ENCODE data around the gene RASD1.

GRCh38 chr17:17485420-17485819 lies 10.8 kb downstream of the RASD1 start:
- TF ChIP-seq, protein P1, sequence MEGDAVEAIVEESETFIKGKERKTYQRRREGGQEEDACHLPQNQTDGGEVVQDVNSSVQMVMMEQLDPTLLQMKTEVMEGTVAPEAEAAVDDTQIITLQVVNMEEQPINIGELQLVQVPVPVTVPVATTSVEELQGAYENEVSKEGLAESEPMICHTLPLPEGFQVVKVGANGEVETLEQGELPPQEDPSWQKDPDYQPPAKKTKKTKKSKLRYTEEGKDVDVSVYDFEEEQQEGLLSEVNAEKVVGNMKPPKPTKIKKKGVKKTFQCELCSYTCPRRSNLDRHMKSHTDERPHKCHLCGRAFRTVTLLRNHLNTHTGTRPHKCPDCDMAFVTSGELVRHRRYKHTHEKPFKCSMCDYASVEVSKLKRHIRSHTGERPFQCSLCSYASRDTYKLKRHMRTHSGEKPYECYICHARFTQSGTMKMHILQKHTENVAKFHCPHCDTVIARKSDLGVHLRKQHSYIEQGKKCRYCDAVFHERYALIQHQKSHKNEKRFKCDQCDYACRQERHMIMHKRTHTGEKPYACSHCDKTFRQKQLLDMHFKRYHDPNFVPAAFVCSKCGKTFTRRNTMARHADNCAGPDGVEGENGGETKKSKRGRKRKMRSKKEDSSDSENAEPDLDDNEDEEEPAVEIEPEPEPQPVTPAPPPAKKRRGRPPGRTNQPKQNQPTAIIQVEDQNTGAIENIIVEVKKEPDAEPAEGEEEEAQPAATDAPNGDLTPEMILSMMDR (conservative IDR thresholded peaks at IDR 0.05) = no peak
- TF ChIP-seq EZH2 (IDR thresholded peaks at IDR 0.05; ENCODE audit: low read depth) = no peak

Data from PC-9 (cell line).